ENCODE data around the gene SLC25A15. TPM values are rescaled to one million over a fixed set of nuclear protein-coding genes. Genes with fewer than 3 reads are reported as not detected.
"Not testable (repeated sequence)": the region's sequence is repeated elsewhere in the genome, so short reads cannot be mapped to it uniquely, and the experiment has no call there.

SLC25A15 gene
- total RNA-seq, 2 donors from 2014 or later, result 3.8 to 7.0 TPM

- DNase-seq (ENCODE audit: low spot score), result no peak
- intact Hi-C loops (cut with DNase I), result no loop called here
Observed at GRCh38 chr13:40806241-40806640, 16.8 kb downstream of the SLC25A15 start.

GRCh38 chr13:40809471-40809870 is 20.1 kb downstream of the SLC25A15 start:
- no peak for DNase-seq (ENCODE audit: low spot score)
- intact Hi-C loops (cut with DNase I), result no loop called here

GRCh38 chr13:40812102-40812501 is 22.7 kb downstream of the SLC25A15 start:
- no peak for DNase-seq (ENCODE audit: low spot score)
- intact Hi-C loops (cut with DNase I), result no loop called here

GRCh38 chr13:40812724-40813445 is 23.5 kb downstream of the SLC25A15 start:
- no peak for DNase-seq (ENCODE audit: low spot score)
- intact Hi-C loops (cut with DNase I), result no loop called here

- intact Hi-C loops (cut with DNase I), result no loop called here
- DNase-seq (ENCODE audit: low spot score), result no peak
Observed at GRCh38 chr13:40813667-40814454, 24.4 kb downstream of the SLC25A15 start.

GRCh38 chr13:40814803-40815202 is 25.4 kb downstream of the SLC25A15 start:
- DNase-seq (ENCODE audit: low spot score), result no peak
- intact Hi-C loops (cut with DNase I), result no loop called here

- intact Hi-C loops (cut with DNase I), result no loop called here
- DNase-seq (ENCODE audit: low spot score), result no peak
Observed at GRCh38 chr13:40818926-40819325, 29.5 kb downstream of the SLC25A15 start.

- DNase-seq (ENCODE audit: low spot score), result no peak
- intact Hi-C loops (cut with DNase I), result no loop called here
Observed at GRCh38 chr13:40819797-40820315, 30.4 kb downstream of the SLC25A15 start.

GRCh38 chr13:40839725-40840124 is 50.3 kb downstream of the SLC25A15 start:
- intact Hi-C loops (cut with DNase I); DNase-seq (ENCODE audit: low spot score): not testable (repeated sequence)

GRCh38 chr13:40840955-40841354 is 51.5 kb downstream of the SLC25A15 start:
- DNase-seq (ENCODE audit: low spot score); intact Hi-C loops (cut with DNase I): not testable (repeated sequence)

Small RNAs within 50 kb of the gene (microRNA-seq; reads per million reads assigned to microRNA genes)
- gene MIR621 (ENCODE audit: borderline microRNAs expressed in 2 of 2), result 0 reads per million in 2 donors

Other genes with a start within 250 kb of the SLC25A15 start
- gene FOXO1, start 123.0 kb upstream of the SLC25A15 start, total RNA-seq, result 10 to 100 TPM; 34.4 to 42.5 TPM
- gene MRPS31, start 18.4 kb upstream of the SLC25A15 start, total RNA-seq, result 10 to 100 TPM; 14.9 to 16.8 TPM
- gene ELF1, start 229.7 kb downstream of the SLC25A15 start, total RNA-seq, result 10 to 100 TPM; 56.2 to 56.3 TPM